ENCODE measurements around the gene APOA1. TPM values are rescaled to one million over a fixed set of nuclear protein-coding genes. Genes with fewer than 3 reads are reported as not detected.
A peak's percentile ranks its signal among the peaks of the same experiment; 100 is the strongest.

APOA1 gene
- total RNA-seq, 1 donor from 2014 or later = 116 TPM

GRCh38 chr11:116833816-116834534 lies 3.4 kb downstream of the APOA1 start:
- H3K36me3 Mint-ChIP-seq = no peaks in the 10 kb centered on the region
- TF ChIP-seq CTCF (conservative IDR thresholded peaks at IDR 0.05) = no peak
- H3K4me1 Mint-ChIP-seq (ENCODE audit: unreplicated experiment) = peaks cover 5% of the 10 kb centered on the region
- H3K27ac Mint-ChIP-seq = peak overlapping the region; percentile 31
- peaks cover 6% of the 10 kb centered on the region for H3K27me3 Mint-ChIP-seq
- H3K4me3 Mint-ChIP-seq = peak overlapping the region; percentile 25
- no peaks in the 10 kb centered on the region for H3K9me3 Mint-ChIP-seq
- DNase-seq (ENCODE audit: extremely low spot score, unreplicated experiment) = no peak

- no peaks in the 10 kb centered on the region for H3K36me3 Mint-ChIP-seq
- H3K27ac Mint-ChIP-seq = peak overlapping the region; percentile 46
- H3K9me3 Mint-ChIP-seq = no peaks in the 10 kb centered on the region
- H3K4me3 Mint-ChIP-seq = no peak overlapping the region
- peaks cover 6% of the 10 kb centered on the region for H3K4me1 Mint-ChIP-seq (ENCODE audit: unreplicated experiment)
- no peak for TF ChIP-seq CTCF (conservative IDR thresholded peaks at IDR 0.05)
- DNase-seq (ENCODE audit: extremely low spot score, unreplicated experiment) = no peak
- peaks cover 6% of the 10 kb centered on the region for H3K27me3 Mint-ChIP-seq
Observed at GRCh38 chr11:116833491-116833815, 4.0 kb downstream of the APOA1 start.

GRCh38 chr11:116832350-116833290 lies 4.8 kb downstream of the APOA1 start:
- peak overlapping the region; percentile 14 for H3K4me3 Mint-ChIP-seq
- peaks cover 11% of the 10 kb centered on the region for H3K4me1 Mint-ChIP-seq (ENCODE audit: unreplicated experiment)
- peak overlapping the region; percentile 46 for H3K27ac Mint-ChIP-seq
- H3K27me3 Mint-ChIP-seq = peaks cover 6% of the 10 kb centered on the region
- no peak for TF ChIP-seq CTCF (conservative IDR thresholded peaks at IDR 0.05)
- no peaks in the 10 kb centered on the region for H3K36me3 Mint-ChIP-seq
- H3K9me3 Mint-ChIP-seq = no peaks in the 10 kb centered on the region
- DNase-seq (ENCODE audit: extremely low spot score, unreplicated experiment) = no peak

- Mint-ChIP-seq H3K4me3 (peak overlapping the region; percentile 14), H3K36me3 (no peaks in the 10 kb centered on the region), H3K27ac (no peak overlapping the region), H3K9me3 (no peaks in the 10 kb centered on the region), H3K4me1 (ENCODE audit: unreplicated experiment) (peaks cover 11% of the 10 kb centered on the region), H3K27me3 (peaks cover 6% of the 10 kb centered on the region)
- no peak for TF ChIP-seq CTCF (conservative IDR thresholded peaks at IDR 0.05)
- no peak for DNase-seq (ENCODE audit: extremely low spot score, unreplicated experiment)
Observed at GRCh38 chr11:116831790-116832349, 5.6 kb downstream of the APOA1 start.

- H3K4me3 Mint-ChIP-seq = no peak overlapping the region
- no peaks in the 10 kb centered on the region for H3K36me3 Mint-ChIP-seq
- DNase-seq (ENCODE audit: extremely low spot score, unreplicated experiment) = no peak
- H3K9me3 Mint-ChIP-seq = no peaks in the 10 kb centered on the region
- H3K27ac Mint-ChIP-seq = no peak overlapping the region
- peaks cover 6% of the 10 kb centered on the region for H3K27me3 Mint-ChIP-seq
- peaks cover 12% of the 10 kb centered on the region for H3K4me1 Mint-ChIP-seq (ENCODE audit: unreplicated experiment)
- TF ChIP-seq CTCF (conservative IDR thresholded peaks at IDR 0.05) = no peak
Observed at GRCh38 chr11:116830184-116830912, 7.1 kb downstream of the APOA1 start.

Data from type B pancreatic cell (in vitro differentiated cells).